Activated CD8-positive, alpha-beta memory T cell treated with anti-CD3 and anti-CD28 coated beads, Interleukin-2, amount 50 U/mL, for 48 hours (primary cell): ENCODE measurements around the gene CAP2.

Experiments used
- DNase-seq: peaks from one replicate; pipeline ENCODE4 v3.0.0-alpha.2; 2020

The CAP2 gene, protein sequence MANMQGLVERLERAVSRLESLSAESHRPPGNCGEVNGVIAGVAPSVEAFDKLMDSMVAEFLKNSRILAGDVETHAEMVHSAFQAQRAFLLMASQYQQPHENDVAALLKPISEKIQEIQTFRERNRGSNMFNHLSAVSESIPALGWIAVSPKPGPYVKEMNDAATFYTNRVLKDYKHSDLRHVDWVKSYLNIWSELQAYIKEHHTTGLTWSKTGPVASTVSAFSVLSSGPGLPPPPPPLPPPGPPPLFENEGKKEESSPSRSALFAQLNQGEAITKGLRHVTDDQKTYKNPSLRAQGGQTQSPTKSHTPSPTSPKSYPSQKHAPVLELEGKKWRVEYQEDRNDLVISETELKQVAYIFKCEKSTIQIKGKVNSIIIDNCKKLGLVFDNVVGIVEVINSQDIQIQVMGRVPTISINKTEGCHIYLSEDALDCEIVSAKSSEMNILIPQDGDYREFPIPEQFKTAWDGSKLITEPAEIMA

GRCh38 chr6:17392978-17393891 lies at the start of gene CAP2:
Gene CAP2 (plus strand): TSS chr6:17393595. CDS start chr6:17421556, 27,961 bp downstream.
- no peak for DNase-seq

GRCh38 chr6:17347012-17347411 lies 46.4 kb upstream of the CAP2 start:
- no peak for DNase-seq

- no peak for DNase-seq
These were observed 44.0 kb upstream of the CAP2 start for GRCh38 chr6:17349427-17349826.

- no peak for DNase-seq
These were observed 41.1 kb upstream of the CAP2 start for GRCh38 chr6:17352302-17352701.

GRCh38 chr6:17353440-17354175 lies 39.8 kb upstream of the CAP2 start:
- no peak for DNase-seq

DNA sequence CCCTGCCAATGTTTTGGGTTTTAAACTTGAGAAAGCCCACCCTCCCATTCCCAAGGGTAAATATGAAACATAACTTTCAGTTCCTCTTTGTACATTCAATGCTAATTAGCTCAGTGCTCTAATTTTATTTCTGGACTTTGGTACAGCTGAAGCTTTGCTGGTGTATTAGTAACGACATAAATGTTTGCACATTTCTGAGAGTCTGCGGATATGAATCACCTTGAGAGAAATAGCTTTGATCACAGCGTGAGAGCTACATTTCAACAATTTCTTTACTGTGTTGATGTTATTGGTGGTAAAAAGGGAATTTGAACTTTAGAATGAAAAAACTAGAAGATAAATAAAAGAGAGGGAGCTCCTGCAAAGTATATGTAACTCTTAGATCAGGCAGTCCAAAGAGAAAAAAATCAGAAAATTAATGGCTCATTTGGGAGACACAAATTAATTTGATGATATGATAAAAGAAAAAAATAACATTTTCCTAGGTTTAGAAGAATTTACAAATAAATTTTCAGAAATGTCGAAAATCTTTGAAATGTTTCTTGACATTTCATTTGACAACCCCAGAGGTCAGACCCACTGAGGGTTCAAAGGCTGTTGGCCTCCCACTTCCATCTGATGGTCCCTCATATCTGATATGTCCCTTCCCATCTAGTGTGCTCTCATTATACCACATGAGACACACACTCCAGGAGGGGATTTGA lies 38.5 kb upstream of the CAP2 start:
- DNase-seq: no peak

DNA sequence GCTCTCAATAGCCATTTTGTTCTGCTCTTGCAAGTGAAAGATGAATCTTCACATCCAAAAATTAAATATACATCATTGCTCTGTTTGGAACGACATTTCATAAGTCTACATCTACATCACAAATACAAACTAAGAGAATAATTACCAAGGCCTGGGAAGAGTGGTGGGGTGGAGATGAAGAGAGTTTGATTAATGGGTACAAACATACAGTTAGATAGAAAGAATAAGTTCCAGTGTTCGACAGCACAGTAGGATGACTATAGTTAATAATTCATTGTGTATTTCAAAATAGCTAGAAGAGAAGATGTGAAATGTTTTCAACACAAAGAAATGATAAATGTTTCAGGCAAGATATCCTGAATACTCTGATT lies 38.0 kb upstream of the CAP2 start:
- DNase-seq: no peak

- DNase-seq: no peak
These were observed 34.9 kb upstream of the CAP2 start for GRCh38 chr6:17358515-17358914.

DNA sequence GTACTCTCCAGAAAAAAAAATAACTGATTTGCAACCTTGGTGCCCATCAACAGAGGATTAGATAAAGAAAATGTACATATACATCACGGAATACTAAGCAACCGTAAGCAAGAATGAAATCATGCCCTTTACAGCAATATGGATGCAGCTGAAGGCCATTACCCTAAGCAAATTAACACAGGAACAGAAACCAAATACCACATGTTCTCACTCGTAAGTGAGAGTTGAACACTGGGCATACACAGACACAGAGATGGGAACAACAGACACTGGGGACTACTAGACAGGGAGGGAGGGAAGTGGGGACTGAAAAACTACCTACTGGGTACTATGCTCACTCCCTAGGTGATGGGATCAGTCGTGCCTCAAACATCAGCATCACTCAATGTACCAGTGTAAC lies 32.8 kb upstream of the CAP2 start:
- DNase-seq: no peak

DNA sequence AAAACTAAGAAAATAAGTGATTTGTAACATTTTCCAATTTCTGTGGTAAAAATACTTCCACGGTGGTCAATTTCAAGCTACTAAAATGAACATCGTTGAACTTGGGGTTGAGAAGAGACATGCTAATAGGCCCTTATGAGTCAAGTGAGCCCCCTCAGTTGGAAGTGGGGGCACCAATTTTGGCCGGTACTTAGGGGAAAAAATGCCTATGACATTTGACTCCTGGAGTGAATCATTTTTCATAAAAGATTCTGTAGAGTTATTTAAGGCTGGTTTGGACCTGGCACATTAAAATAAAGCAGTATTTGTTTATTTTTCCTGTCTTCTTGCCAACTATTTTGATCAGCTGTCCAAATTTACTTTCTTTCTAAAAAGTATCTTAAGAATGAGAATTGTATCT lies 32.4 kb upstream of the CAP2 start:
- DNase-seq: no peak

- no peak for DNase-seq
These were observed 27.4 kb upstream of the CAP2 start for GRCh38 chr6:17365961-17366360.

DNA sequence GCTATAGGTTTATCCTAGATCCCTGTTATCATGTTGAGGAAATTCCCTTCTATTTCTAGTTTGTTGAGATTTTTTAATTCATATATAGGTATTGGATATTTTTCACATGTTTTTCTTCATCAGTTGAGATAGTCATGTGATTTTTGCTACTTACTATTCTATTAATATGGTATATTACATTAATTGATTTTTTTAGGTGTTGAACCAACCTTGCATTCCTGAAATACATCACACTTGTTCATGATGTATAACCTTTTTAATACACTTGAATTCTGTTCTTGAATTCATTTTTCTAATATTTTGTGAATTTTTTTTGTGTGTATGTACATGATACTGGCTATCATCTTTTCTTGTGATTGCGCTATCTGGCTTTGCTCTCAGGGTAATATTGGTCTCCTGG lies 25.5 kb upstream of the CAP2 start:
- no peak for DNase-seq

DNA sequence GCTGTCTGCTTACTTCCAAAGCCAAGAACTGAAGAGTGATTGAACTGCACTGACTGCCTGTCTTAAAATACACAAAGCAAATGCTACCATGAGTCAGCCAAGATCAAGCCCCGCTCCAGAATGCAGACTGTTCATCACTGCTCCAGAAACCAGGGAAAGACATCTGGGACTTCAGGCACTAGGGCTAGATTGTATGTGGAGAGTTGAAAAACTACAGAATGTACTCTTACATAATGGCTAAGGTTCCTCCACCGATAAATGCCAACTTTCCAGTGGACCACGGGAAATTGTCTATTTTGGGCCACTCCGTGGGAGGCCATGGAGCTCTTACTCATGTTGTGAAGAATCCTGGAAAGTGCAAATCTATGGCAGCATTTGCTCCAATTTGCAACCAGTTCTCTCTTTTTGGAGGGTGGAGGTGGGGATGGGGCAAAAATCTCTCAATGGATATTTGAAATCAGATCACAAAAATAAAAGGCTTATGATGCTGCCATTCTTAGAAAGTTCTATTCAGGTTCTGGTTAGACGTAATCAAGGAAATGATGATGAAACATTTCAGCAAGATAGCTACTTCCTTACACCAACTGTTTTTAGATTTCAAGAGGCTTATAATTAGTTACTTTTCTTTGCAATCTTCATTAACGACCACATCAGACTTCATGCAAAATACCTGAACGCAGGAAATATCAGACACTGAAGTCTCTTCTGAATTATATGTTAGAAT lies 11.8 kb upstream of the CAP2 start:
- DNase-seq: no peak

- DNase-seq: no peak
These were observed 7.7 kb upstream of the CAP2 start for GRCh38 chr6:17385660-17386059.

- DNase-seq: no peak
These were observed 5.0 kb upstream of the CAP2 start for GRCh38 chr6:17388365-17388764.

DNA sequence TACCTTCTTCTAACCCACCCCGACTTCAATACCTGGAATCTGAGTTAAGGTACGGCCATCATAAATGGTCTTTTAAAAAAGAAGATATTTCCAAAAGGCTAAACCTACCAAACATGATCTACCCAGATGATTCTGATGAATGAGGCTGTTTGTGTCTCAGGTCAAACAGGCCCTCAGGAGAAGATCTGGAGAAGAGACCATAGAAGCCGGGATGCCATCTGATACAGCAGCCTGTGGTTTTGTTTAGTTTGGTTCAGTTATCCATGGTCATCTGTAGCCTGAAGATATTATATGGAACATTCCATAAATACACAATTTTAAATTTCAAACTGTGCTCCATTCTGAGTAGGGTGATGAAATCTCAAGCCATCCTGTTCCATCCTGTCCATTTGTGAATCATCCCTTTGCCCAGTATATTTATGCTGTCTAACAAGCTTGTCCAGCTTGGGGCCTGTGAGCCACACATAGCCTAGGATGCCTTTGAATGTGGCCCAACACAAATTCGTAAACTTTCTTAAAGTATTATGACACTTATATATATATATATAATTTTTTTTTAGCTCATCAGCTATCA lies 4.0 kb upstream of the CAP2 start:
- no peak for DNase-seq

GRCh38 chr6:17390276-17390675 lies 3.1 kb upstream of the CAP2 start:
- no peak for DNase-seq

DNA sequence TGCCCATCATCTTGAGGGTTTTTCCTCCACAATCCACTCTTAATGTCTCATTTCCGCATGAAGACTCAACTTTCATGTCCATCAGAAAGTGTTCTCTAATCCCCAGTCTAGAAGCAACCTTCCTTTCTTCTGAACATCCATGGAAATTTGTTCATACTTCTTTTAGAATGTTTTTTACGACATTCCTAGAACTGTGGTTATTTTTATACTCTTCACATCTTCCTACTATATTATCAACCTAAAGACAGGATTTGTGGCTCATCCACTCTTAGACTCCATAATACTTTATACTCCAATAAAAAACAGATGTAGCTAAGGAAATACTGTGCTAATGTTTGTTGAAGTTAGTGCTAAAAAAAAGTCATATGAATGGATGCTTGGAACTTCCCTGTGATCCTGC lies 1.4 kb upstream of the CAP2 start:
- DNase-seq: no peak

GRCh38 chr6:17393892-17394631 lies 667 bp downstream of the CAP2 start:
- DNase-seq: no peak

GRCh38 chr6:17395112-17395511 lies 1.7 kb downstream of the CAP2 start:
- DNase-seq: no peak

GRCh38 chr6:17396256-17396655 lies 2.9 kb downstream of the CAP2 start:
- DNase-seq: no peak
